HepG2 (cell line): Measurements from ENCODE around the gene TASOR2. TPM values are rescaled to one million over a fixed set of nuclear protein-coding genes. Genes with fewer than 3 reads are reported as not detected.
A peak's percentile ranks its signal among the peaks of the same experiment; 100 is the strongest.

Experiments used
- ETV6 ChIP-seq: sonication (generic); formaldehyde crosslinking; conservative IDR thresholded peaks from 2 replicates; pipeline ENCODE4 v1.4.0; 2020; ENCODE audit warnings: missing genetic modification reagents
- HNRNPK ChIP-seq: fragments of 200-400 bp; formaldehyde crosslinking; IDR thresholded peaks from 2 replicates; pipeline ENCODE4 v1.6.1; 2018; ENCODE audit warnings: low read length, low read depth, moderate library complexity, mild to moderate bottlenecking; ENCODE audit not compliant: poor library complexity, severe bottlenecking
- KAT8 ChIP-seq: IDR thresholded peaks from 2 replicates; pipeline ENCODE4 v1.6.1; 2016; ENCODE audit warnings: missing genetic modification reagents, missing compliant biosample characterization
- KLF13 ChIP-seq: sonication (generic); formaldehyde crosslinking; IDR thresholded peaks from 2 replicates; pipeline ENCODE4 v1.4.0; 2020; ENCODE audit warnings: mild to moderate bottlenecking, missing genetic modification reagents
- MIER3 ChIP-seq: IDR thresholded peaks from 2 replicates; pipeline ENCODE4 v1.6.1; 2016; ENCODE audit warnings: missing compliant biosample characterization, borderline replicate concordance
- RARA ChIP-seq: IDR thresholded peaks from 2 replicates; pipeline ENCODE4 v1.6.1; 2016; ENCODE audit warnings: missing genetic modification reagents, missing compliant biosample characterization
- SP5 ChIP-seq: IDR thresholded peaks from 2 replicates; pipeline ENCODE4 v1.6.1; 2016; ENCODE audit warnings: low read depth, borderline replicate concordance
- TCF12 ChIP-seq, 2 experiments: fragments of 450-650 bp in 1 of 2; sonication (generic) in 1 of 2; formaldehyde crosslinking in 1 of 2; IDR thresholded peaks; 2 replicates each; pipeline versions ENCODE4 v1.6.1 to v1.8.0; 2017 to 2022; ENCODE audit warnings: antibody characterized with exemption in 1 of 2, mild to moderate bottlenecking in 1 of 2, missing genetic modification reagents in 1 of 2, moderate library complexity in 1 of 2
- ZIK1 ChIP-seq: sonication (generic); formaldehyde crosslinking; IDR thresholded peaks from 2 replicates; pipeline ENCODE4 v1.5.0; 2020; ENCODE audit warnings: mild to moderate bottlenecking, low read depth, missing genetic modification reagents, borderline replicate concordance
- ZNF232 ChIP-seq: sonication (generic); formaldehyde crosslinking; IDR thresholded peaks from 2 replicates; pipeline ENCODE4 v1.4.0; 2020; ENCODE audit warnings: missing genetic modification reagents, borderline replicate concordance
- ZNF674 ChIP-seq: sonication (generic); formaldehyde crosslinking; IDR thresholded peaks from 2 replicates; pipeline ENCODE4 v1.5.0; 2020; ENCODE audit warnings: low read depth, mild to moderate bottlenecking, missing genetic modification reagents
- ZNF724P ChIP-seq: sonication (generic); formaldehyde crosslinking; IDR thresholded peaks from 2 replicates; pipeline ENCODE4 v1.8.0; 2022; ENCODE audit warnings: missing genetic modification reagents, borderline replicate concordance
- polyA plus RNA-seq, 8 experiments: library from polyadenylated mRNA; depleted of rRNA in 3 of 8; stranded (reverse) in 7 of 8; unstranded in 1 of 8; fragments of >200 nt; fragmentation: Illumina TruSeq in 4 of 8; extraction: Trizol in 4 of 8; gene quantifications; 2 replicates each; pipeline versions ENCODE4 v1.2.1 to v1.2.3, GENCODE V29; 2011 to 2016; ENCODE audit warnings: low read depth in 4 of 8, missing spikeins in 1 of 8, mixed read lengths in 1 of 8; ENCODE audit not compliant: insufficient read depth in 1 of 8
- total RNA-seq, 5 experiments: library from RNA; depleted of rRNA; stranded (reverse); fragments of >200 nt; fragmentation: Illumina TruSeq; extraction: Trizol; gene quantifications; 2 replicates each; pipeline ENCODE4 v1.2.3, GENCODE V29; 2016; ENCODE audit warnings: low read depth in 1 of 5
- TF ChIP-seq, protein P1 (sequence below): sonication (generic); formaldehyde crosslinking; IDR thresholded peaks from 2 replicates; pipeline ENCODE4 v1.4.0; 2020; ENCODE audit warnings: missing genetic modification reagents
- TF ChIP-seq, protein P2 (sequence below): sonication (generic); formaldehyde crosslinking; IDR thresholded peaks from 2 replicates; pipeline ENCODE4 v1.5.0; 2020; ENCODE audit warnings: missing genetic modification reagents, mild to moderate bottlenecking, borderline replicate concordance
- TF ChIP-seq, protein P3 (sequence below): sonication (generic); formaldehyde crosslinking; IDR thresholded peaks from 2 replicates; pipeline ENCODE4 v1.5.1; 2020; ENCODE audit warnings: missing genetic modification reagents, mild to moderate bottlenecking, borderline replicate concordance
- TF ChIP-seq, protein P4 (sequence below): sonication (generic); formaldehyde crosslinking; IDR thresholded peaks from 2 replicates; pipeline ENCODE4 v1.4.0; 2020; ENCODE audit warnings: missing genetic modification reagents, mild to moderate bottlenecking, borderline replicate concordance
- TF ChIP-seq, protein P5 (sequence below): sonication (generic); formaldehyde crosslinking; IDR thresholded peaks from 2 replicates; pipeline ENCODE4 v1.4.0; 2020; ENCODE audit warnings: mild to moderate bottlenecking, missing genetic modification reagents, borderline replicate concordance

The TASOR2 gene
- total and polyA plus RNA-seq, 2 of the 13 experiments (the other 11 are each of a cell fraction or from before 2014, with no cell fraction given), result 24.2 to 55.3 TPM

DNA sequence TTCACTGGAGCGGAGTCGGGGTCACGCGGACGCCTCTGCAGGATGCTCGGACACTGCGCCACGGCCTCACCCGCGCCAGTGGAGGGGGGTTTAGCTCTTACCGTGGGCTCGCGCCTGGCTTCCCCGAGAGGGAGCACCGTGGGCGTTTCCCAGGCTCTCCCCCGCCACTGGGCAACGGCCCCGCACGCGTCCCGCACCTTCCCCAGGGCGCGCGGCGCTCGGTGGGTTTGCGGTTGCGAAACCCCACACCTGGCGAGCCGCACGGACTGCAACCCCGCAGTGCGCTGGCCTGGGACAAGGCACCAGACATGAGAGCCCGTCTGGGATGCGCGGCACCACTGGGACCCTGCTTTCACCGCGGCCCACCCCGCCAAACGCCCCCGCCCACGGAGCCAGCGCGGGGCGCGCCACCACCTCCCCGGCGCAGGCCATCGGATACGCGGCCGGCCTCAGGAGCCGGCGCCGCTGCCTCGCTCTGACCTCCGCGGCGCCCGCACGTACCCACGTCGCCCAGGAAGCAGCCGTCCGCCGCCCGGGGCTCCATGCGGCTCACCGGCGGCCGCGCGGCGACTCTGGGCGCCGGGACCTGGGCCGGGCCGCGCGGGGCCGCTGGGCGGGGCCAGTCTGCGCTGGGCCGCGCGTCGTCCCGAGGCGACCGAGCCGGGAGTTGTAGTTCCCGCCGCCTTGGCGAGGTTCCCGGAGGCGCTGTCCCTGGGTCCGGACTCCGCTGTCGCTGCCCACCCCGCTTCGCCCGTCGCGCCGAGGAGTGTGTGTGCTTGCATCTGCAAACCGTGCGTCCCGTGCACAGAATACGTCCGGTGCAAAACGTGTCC is 18.4 kb upstream of the TASOR2 start, which contains the start of gene ASB13 (continued):
- TF ChIP-seq TCF12 (IDR thresholded peaks at IDR 0.05) (no peak), TCF12 (CRISPR knock-in tag; IDR thresholded peaks at IDR 0.05) (no peak), SP5 (CRISPR knock-in tag) (peak; percentile 9; the same call in 1 of the 2 replicates), HNRNPK (no peak), KLF13 (CRISPR knock-in tag) (no peak), ETV6 (CRISPR knock-in tag) (no peak; the same call in 1 of the 2 replicates), ZIK1 (CRISPR knock-in tag) (peak; percentile 82; the same call in 1 of the 2 replicates), KAT8 (0 out of 2 replicates have a peak, but pooled peaks have one; percentile 8), ZNF724P (peak; percentile 92), RARA (CRISPR knock-in tag) (no peak; the same call in 1 of the 2 replicates), ZNF674 (CRISPR knock-in tag) (0 out of 2 replicates have a peak, but pooled peaks have one; percentile 24), ZNF232 (CRISPR knock-in tag) (0 out of 2 replicates have a peak, but pooled peaks have one; percentile 47), MIER3 (CRISPR knock-in tag) (no peak)
- TF ChIP-seq, protein P1, sequence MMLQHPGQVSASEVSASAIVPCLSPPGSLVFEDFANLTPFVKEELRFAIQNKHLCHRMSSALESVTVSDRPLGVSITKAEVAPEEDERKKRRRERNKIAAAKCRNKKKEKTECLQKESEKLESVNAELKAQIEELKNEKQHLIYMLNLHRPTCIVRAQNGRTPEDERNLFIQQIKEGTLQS (CRISPR knock-in tag), result peak; percentile 10; the same call in 1 of the 2 replicates
- TF ChIP-seq, protein P2, sequence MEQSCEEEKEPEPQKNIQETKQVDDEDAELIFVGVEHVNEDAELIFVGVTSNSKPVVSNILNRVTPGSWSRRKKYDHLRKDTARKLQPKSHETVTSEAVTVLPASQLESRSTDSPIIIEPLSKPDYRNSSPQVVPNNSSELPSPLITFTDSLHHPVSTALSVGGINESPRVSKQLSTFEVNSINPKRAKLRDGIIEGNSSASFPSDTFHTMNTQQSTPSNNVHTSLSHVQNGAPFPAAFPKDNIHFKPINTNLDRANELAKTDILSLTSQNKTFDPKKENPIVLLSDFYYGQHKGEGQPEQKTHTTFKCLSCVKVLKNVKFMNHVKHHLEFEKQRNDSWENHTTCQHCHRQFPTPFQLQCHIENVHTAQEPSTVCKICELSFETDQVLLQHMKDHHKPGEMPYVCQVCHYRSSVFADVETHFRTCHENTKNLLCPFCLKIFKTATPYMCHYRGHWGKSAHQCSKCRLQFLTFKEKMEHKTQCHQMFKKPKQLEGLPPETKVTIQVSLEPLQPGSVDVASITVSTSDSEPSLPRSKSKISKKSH (CRISPR knock-in tag), result 0 out of 2 replicates have a peak, but pooled peaks have one; percentile 7
- TF ChIP-seq, protein P3, sequence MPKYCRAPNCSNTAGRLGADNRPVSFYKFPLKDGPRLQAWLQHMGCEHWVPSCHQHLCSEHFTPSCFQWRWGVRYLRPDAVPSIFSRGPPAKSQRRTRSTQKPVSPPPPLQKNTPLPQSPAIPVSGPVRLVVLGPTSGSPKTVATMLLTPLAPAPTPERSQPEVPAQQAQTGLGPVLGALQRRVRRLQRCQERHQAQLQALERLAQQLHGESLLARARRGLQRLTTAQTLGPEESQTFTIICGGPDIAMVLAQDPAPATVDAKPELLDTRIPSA (CRISPR knock-in tag), result no peak
- TF ChIP-seq, protein P4, sequence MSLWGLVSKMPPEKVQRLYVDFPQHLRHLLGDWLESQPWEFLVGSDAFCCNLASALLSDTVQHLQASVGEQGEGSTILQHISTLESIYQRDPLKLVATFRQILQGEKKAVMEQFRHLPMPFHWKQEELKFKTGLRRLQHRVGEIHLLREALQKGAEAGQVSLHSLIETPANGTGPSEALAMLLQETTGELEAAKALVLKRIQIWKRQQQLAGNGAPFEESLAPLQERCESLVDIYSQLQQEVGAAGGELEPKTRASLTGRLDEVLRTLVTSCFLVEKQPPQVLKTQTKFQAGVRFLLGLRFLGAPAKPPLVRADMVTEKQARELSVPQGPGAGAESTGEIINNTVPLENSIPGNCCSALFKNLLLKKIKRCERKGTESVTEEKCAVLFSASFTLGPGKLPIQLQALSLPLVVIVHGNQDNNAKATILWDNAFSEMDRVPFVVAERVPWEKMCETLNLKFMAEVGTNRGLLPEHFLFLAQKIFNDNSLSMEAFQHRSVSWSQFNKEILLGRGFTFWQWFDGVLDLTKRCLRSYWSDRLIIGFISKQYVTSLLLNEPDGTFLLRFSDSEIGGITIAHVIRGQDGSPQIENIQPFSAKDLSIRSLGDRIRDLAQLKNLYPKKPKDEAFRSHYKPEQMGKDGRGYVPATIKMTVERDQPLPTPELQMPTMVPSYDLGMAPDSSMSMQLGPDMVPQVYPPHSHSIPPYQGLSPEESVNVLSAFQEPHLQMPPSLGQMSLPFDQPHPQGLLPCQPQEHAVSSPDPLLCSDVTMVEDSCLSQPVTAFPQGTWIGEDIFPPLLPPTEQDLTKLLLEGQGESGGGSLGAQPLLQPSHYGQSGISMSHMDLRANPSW (CRISPR knock-in tag), result no peak
- TF ChIP-seq, protein P5, sequence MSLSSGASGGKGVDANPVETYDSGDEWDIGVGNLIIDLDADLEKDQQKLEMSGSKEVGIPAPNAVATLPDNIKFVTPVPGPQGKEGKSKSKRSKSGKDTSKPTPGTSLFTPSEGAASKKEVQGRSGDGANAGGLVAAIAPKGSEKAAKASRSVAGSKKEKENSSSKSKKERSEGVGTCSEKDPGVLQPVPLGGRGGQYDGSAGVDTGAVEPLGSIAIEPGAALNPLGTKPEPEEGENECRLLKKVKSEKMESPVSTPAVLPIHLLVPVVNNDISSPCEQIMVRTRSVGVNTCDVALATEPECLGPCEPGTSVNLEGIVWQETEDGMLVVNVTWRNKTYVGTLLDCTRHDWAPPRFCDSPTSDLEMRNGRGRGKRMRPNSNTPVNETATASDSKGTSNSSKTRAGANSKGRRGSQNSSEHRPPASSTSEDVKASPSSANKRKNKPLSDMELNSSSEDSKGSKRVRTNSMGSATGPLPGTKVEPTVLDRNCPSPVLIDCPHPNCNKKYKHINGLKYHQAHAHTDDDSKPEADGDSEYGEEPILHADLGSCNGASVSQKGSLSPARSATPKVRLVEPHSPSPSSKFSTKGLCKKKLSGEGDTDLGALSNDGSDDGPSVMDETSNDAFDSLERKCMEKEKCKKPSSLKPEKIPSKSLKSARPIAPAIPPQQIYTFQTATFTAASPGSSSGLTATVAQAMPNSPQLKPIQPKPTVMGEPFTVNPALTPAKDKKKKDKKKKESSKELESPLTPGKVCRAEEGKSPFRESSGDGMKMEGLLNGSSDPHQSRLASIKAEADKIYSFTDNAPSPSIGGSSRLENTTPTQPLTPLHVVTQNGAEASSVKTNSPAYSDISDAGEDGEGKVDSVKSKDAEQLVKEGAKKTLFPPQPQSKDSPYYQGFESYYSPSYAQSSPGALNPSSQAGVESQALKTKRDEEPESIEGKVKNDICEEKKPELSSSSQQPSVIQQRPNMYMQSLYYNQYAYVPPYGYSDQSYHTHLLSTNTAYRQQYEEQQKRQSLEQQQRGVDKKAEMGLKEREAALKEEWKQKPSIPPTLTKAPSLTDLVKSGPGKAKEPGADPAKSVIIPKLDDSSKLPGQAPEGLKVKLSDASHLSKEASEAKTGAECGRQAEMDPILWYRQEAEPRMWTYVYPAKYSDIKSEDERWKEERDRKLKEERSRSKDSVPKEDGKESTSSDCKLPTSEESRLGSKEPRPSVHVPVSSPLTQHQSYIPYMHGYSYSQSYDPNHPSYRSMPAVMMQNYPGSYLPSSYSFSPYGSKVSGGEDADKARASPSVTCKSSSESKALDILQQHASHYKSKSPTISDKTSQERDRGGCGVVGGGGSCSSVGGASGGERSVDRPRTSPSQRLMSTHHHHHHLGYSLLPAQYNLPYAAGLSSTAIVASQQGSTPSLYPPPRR (CRISPR knock-in tag), result no peak
